Tibial artery (tissue), 4 donors: ENCODE data around the gene LINC01488.

Source experiments
- DNase-seq, 2 donors: peaks; one replicate each; pipeline ENCODE4 v3.0.0-alpha.2; 2019
- H3K27ac ChIP-seq, 2 donors: fragments of 200-600 bp; sonication (generic) in 1 of 2; 1 replicate in 1 of 2; 2 replicates in 1 of 2; pipeline ENCODE4 v1.5.1; 2018 to 2019; ENCODE audit warnings: mild to moderate bottlenecking in 1 of 2
- H3K27me3 ChIP-seq, 2 donors: fragments of 200-600 bp; sonication (generic) in 1 of 2; one replicate each; pipeline versions ENCODE4 v1.5.1 to v1.6.0; 2016 to 2019
- H3K36me3 ChIP-seq, 3 donors: fragments of 200-600 bp; sonication (generic) in 2 of 3; one replicate each; pipeline ENCODE4 v1.5.1; 2016 to 2019; ENCODE audit warnings: mild to moderate bottlenecking in 2 of 3
- H3K4me1 ChIP-seq, 4 donors: fragments of 200-600 bp; sonication (generic) in 2 of 4; 1 replicate in 3 of 4; 2 replicates in 1 of 4; pipeline ENCODE4 v1.5.1; 2016 to 2019
- H3K4me3 ChIP-seq, 2 donors: fragments of 200-600 bp; sonication (generic) in 1 of 2; 1 replicate in 1 of 2; 2 replicates in 1 of 2; pipeline ENCODE4 v1.5.1; 2018 to 2019; ENCODE audit warnings: mild to moderate bottlenecking in 2 of 2
- H3K9me3 ChIP-seq, 3 donors: fragments of 200-600 bp; sonication (generic) in 1 of 3; one replicate each; pipeline ENCODE4 v1.5.1; 2016 to 2019
- CTCF ChIP-seq, 2 experiments: fragments of 200-600 bp in 1 of 2; fragments of 450-650 bp in 1 of 2; IDR thresholded peaks; one replicate each; pipeline ENCODE4 v1.5.1; 2017 to 2019; ENCODE audit warnings: antibody characterized with exemption in 2 of 2, mild to moderate bottlenecking in 1 of 2, moderate library complexity in 1 of 2
- intact Hi-C: fragments of 100-400 bp; cut with DNase I; formaldehyde crosslinking; loops from one replicate; pipeline ENCODE4 v1.15.0; 2023; ENCODE audit warnings: low total_unique reads

Gene LINC01488

GRCh38 chr11:69501121-69501489, 19.6 kb downstream of the LINC01488 start:
- intact Hi-C loops = no loop called here
- Histone ChIP-seq H3K4me1 (peaks cover 0 to 17% (median 16%) of the 10 kb centered on the region in 4 donors), H3K9me3 (no peaks in the 10 kb centered on the region), H3K4me3 (no peak overlapping the region), H3K27ac (no peak overlapping the region), H3K36me3 (no peaks in the 10 kb centered on the region), H3K27me3 (no peaks in the 10 kb centered on the region)
- DNase-seq = no peak
- TF ChIP-seq CTCF (IDR thresholded peaks at IDR 0.05) = no peak

GRCh38 chr11:69501891-69502860, 20.7 kb downstream of the LINC01488 start:
- no peak for TF ChIP-seq CTCF (IDR thresholded peaks at IDR 0.05)
- Histone ChIP-seq H3K4me1 (peaks cover 0 to 6% (median 5%) of the 10 kb centered on the region in 4 donors), H3K27ac (no peak overlapping the region), H3K9me3 (no peaks in the 10 kb centered on the region), H3K4me3 (no peak overlapping the region), H3K36me3 (no peaks in the 10 kb centered on the region), H3K27me3 (no peaks in the 10 kb centered on the region)
- intact Hi-C loops = no loop called here
- DNase-seq = no peak

- Histone ChIP-seq H3K4me1 (no peaks in the 10 kb centered on the region), H3K36me3 (no peaks in the 10 kb centered on the region), H3K4me3 (no peak overlapping the region), H3K9me3 (no peaks in the 10 kb centered on the region), H3K27ac (no peak overlapping the region), H3K27me3 (no peaks in the 10 kb centered on the region)
- TF ChIP-seq CTCF (IDR thresholded peaks at IDR 0.05) = no peak
- no peak for DNase-seq
- intact Hi-C loops = no loop called here
These were observed 22.7 kb downstream of the LINC01488 start for GRCh38 chr11:69504127-69504526.

- no peak for TF ChIP-seq CTCF (IDR thresholded peaks at IDR 0.05)
- H3K27ac ChIP-seq = no peak overlapping the region
- no peaks in the 10 kb centered on the region for H3K4me1 ChIP-seq
- no peak overlapping the region for H3K4me3 ChIP-seq
- no peaks in the 10 kb centered on the region for H3K36me3 ChIP-seq
- no peak for DNase-seq
- no peaks in the 10 kb centered on the region for H3K9me3 ChIP-seq
- H3K27me3 ChIP-seq = no peaks in the 10 kb centered on the region
- intact Hi-C loops = no loop called here
These were observed 23.3 kb downstream of the LINC01488 start for GRCh38 chr11:69504576-69505335.

GRCh38 chr11:69508974-69509373, 27.5 kb downstream of the LINC01488 start:
- Histone ChIP-seq H3K36me3 (no peaks in the 10 kb centered on the region), H3K27me3 (no peaks in the 10 kb centered on the region)
- no peak for DNase-seq

More at GRCh38 chr11:69508974-69509373, 27.5 kb downstream of the LINC01488 start:
- Histone ChIP-seq H3K4me3 (no peak overlapping the region), H3K4me1 (no peaks in the 10 kb centered on the region), H3K27ac (no peak overlapping the region), H3K9me3 (no peaks in the 10 kb centered on the region)
- intact Hi-C loops = no loop called here
- no peak for TF ChIP-seq CTCF (IDR thresholded peaks at IDR 0.05)
